Tibial nerve (tissue), 4 donors: ENCODE data around the gene SLC25A34. TPM values are rescaled to one million over a fixed set of nuclear protein-coding genes. Genes with fewer than 3 reads are reported as not detected.

Experiments
- DNase-seq, 2 donors: peaks; one replicate each; pipeline ENCODE4 v3.0.0-alpha.2; 2019; ENCODE audit warnings: low spot score in 2 of 2
- H3K27ac ChIP-seq, 4 donors: fragments of 200-600 bp; sonication (generic) in 3 of 4; one replicate each; pipeline ENCODE4 v1.5.1; 2017 to 2019; ENCODE audit warnings: mild to moderate bottlenecking in 1 of 4
- H3K27me3 ChIP-seq, 2 donors: fragments of 200-600 bp; sonication (generic) in 1 of 2; one replicate each; pipeline versions ENCODE4 v1.5.1 to v1.6.0; 2017 to 2019
- H3K36me3 ChIP-seq, 3 donors: fragments of 200-600 bp; sonication (generic); one replicate each; pipeline ENCODE4 v1.5.1; 2018 to 2019
- H3K4me1 ChIP-seq, 4 donors: fragments of 200-600 bp; sonication (generic) in 3 of 4; one replicate each; pipeline ENCODE4 v1.5.1; 2017 to 2019
- H3K4me3 ChIP-seq, 4 donors: fragments of 200-600 bp; sonication (generic) in 3 of 4; one replicate each; pipeline ENCODE4 v1.5.1; 2017 to 2019; ENCODE audit warnings: mild to moderate bottlenecking in 1 of 4, moderate library complexity in 1 of 4
- H3K9me3 ChIP-seq, 4 donors: fragments of 200-600 bp; sonication (generic) in 3 of 4; one replicate each; pipeline ENCODE4 v1.5.1; 2017 to 2019
- CTCF ChIP-seq, 5 experiments: fragments of 200-600 bp in 3 of 5; fragments of 450-650 bp in 2 of 5; sonication (generic) in 3 of 5; IDR thresholded peaks; one replicate each; pipeline ENCODE4 v1.5.1; 2016 to 2019; ENCODE audit warnings: antibody characterized with exemption in 5 of 5, mild to moderate bottlenecking in 3 of 5, moderate library complexity in 2 of 5
- EP300 ChIP-seq, 2 donors: sonication (generic); formaldehyde crosslinking; IDR thresholded peaks; one replicate each; pipeline ENCODE4 v1.6.1; 2017; ENCODE audit warnings: antibody characterized with exemption in 2 of 2, mild to moderate bottlenecking in 1 of 2
- POLR2A ChIP-seq, 2 donors: fragments of 450-650 bp; IDR thresholded peaks; one replicate each; pipeline ENCODE4 v1.6.1; 2017; ENCODE audit warnings: antibody characterized with exemption in 2 of 2, mild to moderate bottlenecking in 2 of 2, moderate library complexity in 2 of 2
- WGBS, 2 donors: methylation state at CpG; one replicate each; pipeline ENCODE4 v1.1.5; 2018; 5-methylcytosine and 5-hydroxymethylcytosine counted together
- total RNA-seq, 4 donors: library from RNA; depleted of rRNA; stranded (reverse); fragments of >200 nt; gene quantifications; one replicate each; pipeline ENCODE4 v1.1.0, GENCODE V29; 2016

Gene SLC25A34
- total RNA-seq, 4 donors from 2014 or later: 2.8 to 23.7 (median 3.3) TPM

GRCh38 chr1:15748264-15748663 lies 12.2 kb downstream of the SLC25A34 start:
- TF ChIP-seq EP300 (IDR thresholded peaks at IDR 0.05) (no peak), POLR2A (IDR thresholded peaks at IDR 0.05) (no peak), CTCF (IDR thresholded peaks at IDR 0.05) (no peak)
- Histone ChIP-seq H3K4me3 (no peak overlapping the region), H3K9me3 (no peaks in the 10 kb centered on the region), H3K36me3 (no peaks in the 10 kb centered on the region), H3K27me3 (no peaks in the 10 kb centered on the region), H3K27ac (no peak overlapping the region), H3K4me1 (peaks cover 0 to 10% (median 8%) of the 10 kb centered on the region in 4 donors)
- 73 to 83% methylated on average over 5 of the region's 5 CpGs for WGBS, 2 donors
- no peak for DNase-seq

GRCh38 chr1:15748690-15749398 lies 12.8 kb downstream of the SLC25A34 start:
- no peaks in the 10 kb centered on the region for H3K36me3 ChIP-seq
- DNase-seq: no peak
- TF ChIP-seq POLR2A (IDR thresholded peaks at IDR 0.05) (no peak), CTCF (IDR thresholded peaks at IDR 0.05) (no peak)
- peak overlapping the region in 1 of 4 donors; percentile 6 for H3K27ac ChIP-seq
- no peaks in the 10 kb centered on the region for H3K9me3 ChIP-seq
- peaks cover 0 to 10% (median 8%) of the 10 kb centered on the region in 4 donors for H3K4me1 ChIP-seq
- 81 to 82% methylated on average over 10 of the region's 10 CpGs for WGBS, 2 donors
- H3K27me3 ChIP-seq: no peaks in the 10 kb centered on the region
- H3K4me3 ChIP-seq: no peak overlapping the region

GRCh38 chr1:15749399-15750291 lies 13.6 kb downstream of the SLC25A34 start:
- DNase-seq: no peak
- H3K4me3 ChIP-seq: no peak overlapping the region

GRCh38 chr1:15750924-15751323 lies 14.9 kb downstream of the SLC25A34 start:
- no peaks in the 10 kb centered on the region for H3K27me3 ChIP-seq
- no peaks in the 10 kb centered on the region for H3K36me3 ChIP-seq
- peaks cover 0 to 11% (median 8%) of the 10 kb centered on the region in 4 donors for H3K4me1 ChIP-seq
- DNase-seq: no peak
- WGBS, 2 donors: 79 to 81% methylated on average over 12 of the region's 12 CpGs
- no peak overlapping the region for H3K4me3 ChIP-seq
- no peaks in the 10 kb centered on the region for H3K9me3 ChIP-seq
- H3K27ac ChIP-seq: no peak overlapping the region
- TF ChIP-seq POLR2A (IDR thresholded peaks at IDR 0.05): no peak
- TF ChIP-seq CTCF (IDR thresholded peaks at IDR 0.05): no peak
- no peak for TF ChIP-seq EP300 (IDR thresholded peaks at IDR 0.05)

More at GRCh38 chr1:15749399-15750291, 13.6 kb downstream of the SLC25A34 start:
- TF ChIP-seq POLR2A (IDR thresholded peaks at IDR 0.05) (no peak), CTCF (IDR thresholded peaks at IDR 0.05) (no peak), EP300 (IDR thresholded peaks at IDR 0.05) (no peak)
- Histone ChIP-seq H3K9me3 (no peaks in the 10 kb centered on the region), H3K27ac (peak overlapping the region in 1 of 4 donors; percentile 6), H3K27me3 (no peaks in the 10 kb centered on the region), H3K4me1 (peaks cover 0 to 10% (median 8%) of the 10 kb centered on the region in 4 donors), H3K36me3 (no peaks in the 10 kb centered on the region)
- WGBS, 2 donors: 44 to 53% methylated on average over 15 to 17 of the region's 19 CpGs

GRCh38 chr1:15751717-15752116 lies 15.7 kb downstream of the SLC25A34 start:
- DNase-seq: no peak
- H3K36me3 ChIP-seq: no peaks in the 10 kb centered on the region
- peaks cover 0 to 6% of the 10 kb centered on the region in 2 donors for H3K27me3 ChIP-seq
- H3K4me1 ChIP-seq: peaks cover 0 to 19% (median 10%) of the 10 kb centered on the region in 4 donors
- no peak overlapping the region for H3K4me3 ChIP-seq
- H3K9me3 ChIP-seq: no peaks in the 10 kb centered on the region
- no peak overlapping the region for H3K27ac ChIP-seq
- WGBS, 2 donors: 85 to 94% methylated on average over 10 of the region's 10 CpGs
- TF ChIP-seq CTCF (IDR thresholded peaks at IDR 0.05) (no peak), EP300 (IDR thresholded peaks at IDR 0.05) (no peak), POLR2A (IDR thresholded peaks at IDR 0.05) (no peak)
